Activated naive CD8-positive, alpha-beta T cell treated with anti-CD3 and anti-CD28 coated beads, Interleukin-2, amount 50 U/mL, for 16 hours (primary cell): Measurements from ENCODE around the gene NKAIN2.
"Not testable (repeated sequence)": the region's sequence is repeated elsewhere in the genome, so short reads cannot be mapped to it uniquely, and the experiment has no call there.

ENCODE experiments used
- DNase-seq: peaks from one replicate; pipeline ENCODE4 v3.0.0-alpha.2; 2020; ENCODE audit warnings: low read depth, low spot score

Gene NKAIN2

GRCh38 chr6:124433387-124434160, 629.9 kb downstream of the NKAIN2 start:
- DNase-seq, result no peak

DNA sequence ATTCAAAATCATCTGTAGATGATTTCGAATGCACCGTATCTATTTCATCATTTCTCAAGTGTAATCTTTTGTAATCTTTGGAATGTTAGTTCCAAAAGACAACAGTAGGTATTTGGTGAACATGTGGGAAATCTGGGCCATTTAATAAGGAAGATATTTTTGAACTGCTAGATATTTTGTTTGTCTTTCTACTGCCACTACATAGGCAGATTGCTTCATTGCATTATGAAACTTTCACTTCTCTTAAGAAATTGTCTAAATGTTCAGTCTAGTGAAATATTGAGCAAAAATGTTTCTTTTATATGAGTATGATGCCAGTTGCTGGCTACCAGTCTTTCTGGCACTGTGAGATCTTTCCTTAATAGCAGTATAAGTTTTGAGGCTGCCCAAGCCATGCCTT, 630.8 kb downstream of the NKAIN2 start:
- DNase-seq, result no peak

- no peak for DNase-seq
Measured at GRCh38 chr6:124436803-124437202, 633.1 kb downstream of the NKAIN2 start.

- no peak for DNase-seq
Measured at GRCh38 chr6:124438546-124439065, 634.9 kb downstream of the NKAIN2 start.

- DNase-seq, result no peak
Measured at GRCh38 chr6:124441450-124441849, 637.8 kb downstream of the NKAIN2 start.

- DNase-seq, result no peak
Measured at GRCh38 chr6:124443541-124443940, 639.9 kb downstream of the NKAIN2 start.

DNA sequence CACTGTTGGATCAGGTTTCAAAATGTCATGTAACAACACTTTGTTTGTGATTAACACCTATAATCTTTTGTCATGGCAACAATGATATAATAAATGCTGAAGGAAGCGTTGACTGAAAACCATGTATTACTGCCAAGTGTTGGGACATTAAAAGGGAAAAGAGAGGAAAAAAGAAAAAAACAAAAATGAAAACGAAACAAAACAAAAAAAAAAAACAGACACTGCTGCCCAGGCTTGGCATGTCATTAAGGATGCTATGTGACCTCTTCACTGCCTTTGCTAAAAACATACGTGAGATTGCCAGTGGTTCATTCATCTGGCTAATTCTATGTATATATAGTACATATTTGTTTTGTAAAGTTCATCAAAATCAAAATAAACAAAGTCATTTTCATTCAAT, 641.9 kb downstream of the NKAIN2 start:
- DNase-seq, result no peak

DNA sequence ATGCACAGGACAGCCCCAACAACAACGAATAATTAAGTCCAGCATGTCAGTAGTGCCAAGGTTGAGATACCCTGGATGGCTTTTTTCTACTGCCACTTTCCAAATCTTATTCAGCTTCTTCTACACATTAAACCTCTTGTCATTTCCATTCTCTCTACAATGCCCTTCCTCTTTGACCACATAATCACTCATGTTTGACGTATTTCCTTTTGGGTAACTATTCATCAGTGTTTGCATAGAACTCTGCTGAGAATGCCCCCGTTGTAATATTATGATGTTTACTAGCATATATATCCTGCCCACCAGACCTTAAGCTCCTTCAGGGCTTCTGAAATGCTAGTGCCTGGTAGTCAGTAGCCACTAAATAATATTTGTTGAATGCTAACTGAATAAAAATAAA, 643.3 kb downstream of the NKAIN2 start:
- DNase-seq, result no peak

DNA sequence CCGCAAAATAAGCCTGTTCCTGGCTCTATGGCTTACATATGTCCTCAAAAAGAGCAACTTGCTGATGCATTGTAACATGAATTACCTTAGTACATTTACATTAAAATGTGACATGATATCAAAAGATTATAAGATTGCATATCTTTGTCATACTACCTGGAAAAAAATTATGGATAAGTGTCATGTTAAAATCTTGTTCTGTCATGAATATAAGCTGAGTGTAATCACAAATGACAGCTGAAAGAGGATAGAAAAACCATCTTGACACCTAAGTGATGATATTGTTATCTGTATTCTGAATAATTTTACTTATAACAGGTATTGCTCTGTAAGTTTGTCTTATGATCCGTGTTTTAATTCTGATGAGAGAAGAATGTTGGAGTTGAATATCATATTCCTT, 655.6 kb downstream of the NKAIN2 start:
- no peak for DNase-seq

- no peak for DNase-seq
Measured at GRCh38 chr6:124462750-124463149, 659.1 kb downstream of the NKAIN2 start.

DNA sequence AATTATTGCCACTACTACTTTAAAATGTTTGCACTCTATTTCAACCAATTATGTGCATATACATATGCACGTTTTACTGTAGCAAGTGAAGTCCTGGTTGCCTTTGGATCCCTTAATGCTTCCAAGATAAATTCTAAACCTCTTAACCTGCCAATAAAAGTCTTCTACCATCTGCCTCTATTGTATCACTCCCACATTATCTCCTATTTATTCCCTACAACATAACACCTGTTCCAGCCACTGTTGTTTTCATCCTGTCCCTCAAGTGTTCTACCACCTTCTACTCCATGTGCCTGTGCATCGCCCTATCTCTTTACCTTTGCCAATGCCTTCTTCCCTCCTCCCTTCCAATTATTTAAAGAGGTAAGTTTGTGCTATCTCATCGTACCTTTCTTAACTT, 659.6 kb downstream of the NKAIN2 start:
- DNase-seq, result no peak

GRCh38 chr6:124464600-124464999, 660.9 kb downstream of the NKAIN2 start:
- DNase-seq, result not testable (repeated sequence)

DNA sequence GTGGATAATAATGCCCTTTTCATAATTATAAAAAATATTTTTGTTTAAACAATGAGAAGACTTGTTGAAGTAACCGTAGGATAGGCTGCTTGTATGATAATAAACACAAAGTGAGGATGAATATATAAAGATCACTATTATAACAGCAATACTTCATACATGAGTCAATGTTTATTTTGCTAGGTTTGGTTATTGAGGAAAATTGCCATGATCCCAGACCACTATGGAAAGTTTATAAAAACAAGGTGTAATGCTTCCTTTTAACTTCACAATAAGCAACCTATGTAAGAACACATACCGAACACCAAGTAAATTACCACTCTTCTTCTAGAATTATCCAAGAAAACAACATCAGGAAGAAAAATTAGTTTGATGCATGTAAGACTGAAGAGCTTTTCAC, 663.3 kb downstream of the NKAIN2 start:
- DNase-seq, result no peak

GRCh38 chr6:124467366-124467765, 663.7 kb downstream of the NKAIN2 start:
- no peak for DNase-seq

DNA sequence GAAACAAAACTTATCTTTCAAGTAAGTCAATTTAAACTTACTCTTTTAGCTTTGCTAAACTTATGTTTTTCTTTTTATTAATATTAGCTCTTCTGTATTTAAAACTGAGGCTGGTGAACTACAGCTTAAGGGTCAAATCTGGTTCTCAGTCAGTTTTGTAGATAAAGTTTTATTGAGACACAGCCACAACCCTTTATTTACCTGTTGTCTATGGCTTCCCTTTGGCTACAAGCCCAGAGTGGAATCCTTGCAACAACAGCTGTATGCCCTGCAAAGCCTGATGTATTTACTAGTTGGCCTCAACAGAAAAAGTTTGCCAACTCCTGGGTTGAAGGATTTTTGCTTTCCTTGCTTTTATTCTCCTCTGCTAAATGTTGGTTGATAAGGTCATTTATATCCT, 667.1 kb downstream of the NKAIN2 start:
- no peak for DNase-seq

GRCh38 chr6:124475176-124475575, 671.5 kb downstream of the NKAIN2 start:
- DNase-seq, result no peak

DNA sequence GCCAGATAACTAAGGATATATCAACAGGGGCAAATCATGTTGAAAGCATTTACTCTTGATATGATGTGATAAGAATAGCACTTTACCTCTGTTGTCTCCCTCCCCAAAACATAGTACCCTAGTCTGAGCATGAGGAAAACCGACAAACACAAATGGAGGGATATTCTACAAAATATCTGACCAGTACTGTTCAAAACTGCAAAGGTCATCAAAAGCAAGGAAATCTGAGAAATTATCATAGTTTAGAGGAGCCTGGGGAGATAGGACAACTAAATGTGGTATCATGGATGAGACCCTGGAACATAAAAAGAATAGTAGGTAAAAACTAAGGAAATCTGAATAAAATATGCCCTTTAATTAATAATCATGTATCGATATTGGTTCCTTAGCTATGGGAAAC, 675.2 kb downstream of the NKAIN2 start:
- DNase-seq, result no peak

GRCh38 chr6:124479991-124480430, 676.3 kb downstream of the NKAIN2 start:
- no peak for DNase-seq

DNA sequence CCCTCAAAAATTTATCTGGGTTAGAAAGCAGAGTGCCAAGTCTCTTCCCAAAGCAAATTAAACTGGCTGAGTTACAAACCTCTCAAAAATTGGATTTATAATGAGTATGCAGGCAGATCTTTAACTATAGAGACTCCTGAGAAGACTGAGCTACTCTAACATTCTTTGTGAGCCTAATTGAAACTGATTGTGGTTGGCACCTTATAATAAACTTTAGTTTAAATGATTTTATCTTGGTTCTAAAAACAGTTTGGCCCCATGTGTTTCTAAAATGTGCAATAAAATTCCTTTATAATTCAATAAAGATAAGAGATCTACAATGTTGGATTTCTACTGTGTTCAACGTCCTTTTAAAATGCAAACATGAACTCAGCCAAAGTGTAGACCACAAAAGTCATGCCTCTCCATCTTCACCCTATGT, 678.4 kb downstream of the NKAIN2 start:
- no peak for DNase-seq

DNA sequence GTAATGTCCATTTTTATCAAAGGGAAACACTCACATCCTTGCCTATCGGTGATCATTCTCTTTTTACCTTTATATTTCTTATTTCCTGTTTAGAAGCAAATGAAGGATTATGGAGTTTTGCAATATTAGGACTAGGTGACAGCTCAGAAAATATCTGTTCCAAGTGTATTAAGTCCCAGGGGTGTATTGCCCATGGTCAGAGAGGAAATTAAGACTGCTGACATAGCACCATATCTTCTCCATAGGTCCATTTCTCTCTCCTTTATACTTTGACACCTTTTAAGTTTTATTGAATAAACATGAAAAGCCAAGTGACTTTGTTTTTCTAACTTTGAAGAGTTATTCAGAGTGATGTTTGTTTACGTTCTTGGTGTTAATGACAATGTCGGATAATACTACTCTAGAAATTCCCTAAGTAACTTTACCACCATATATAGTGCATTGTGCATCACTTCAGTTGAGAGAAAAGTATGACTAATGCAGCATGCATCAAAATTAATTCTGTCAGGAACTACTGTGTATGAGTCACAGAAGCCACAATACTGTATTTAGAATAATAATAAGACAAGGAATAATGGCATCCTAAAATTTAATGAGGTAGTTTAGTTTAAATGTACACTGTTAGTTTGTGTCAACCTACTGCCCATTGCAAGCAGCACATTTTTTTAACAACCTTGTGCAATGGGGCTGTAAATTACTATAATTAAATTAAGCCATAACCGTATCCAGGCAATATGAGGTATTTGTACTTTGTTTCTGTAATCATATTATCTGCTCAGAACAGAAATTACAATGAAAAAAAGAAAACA, 684.2 kb downstream of the NKAIN2 start:
- no peak for DNase-seq

- no peak for DNase-seq
Measured at GRCh38 chr6:124490122-124490521, 686.5 kb downstream of the NKAIN2 start.

- no peak for DNase-seq
Measured at GRCh38 chr6:124493259-124493658, 689.6 kb downstream of the NKAIN2 start.
